ENCODE data around the gene LIX1L. TPM values are rescaled to one million over a fixed set of nuclear protein-coding genes. Genes with fewer than 3 reads are reported as not detected.
A peak's percentile ranks its signal among the peaks of the same experiment; 100 is the strongest.

Gene LIX1L
- total and polyA plus RNA-seq, 2 of the 13 experiments (the other 11 are each of a cell fraction or from before 2014, with no cell fraction given): 8.1 to 24.9 TPM

- TF ChIP-seq RERE (CRISPR knock-in tag; IDR thresholded peaks at IDR 0.05; ENCODE audit: low read depth) (no peak), ZNF768 (CRISPR knock-in tag; IDR thresholded peaks at IDR 0.05) (no peak), SP5 (CRISPR knock-in tag; IDR thresholded peaks at IDR 0.05; ENCODE audit: borderline replicate concordance, low read depth) (peak; percentile 39; the same call in 1 of the 2 replicates), THYN1 (CRISPR knock-in tag; IDR thresholded peaks at IDR 0.05; ENCODE audit: borderline replicate concordance, low read depth) (no peak), PBX2 (CRISPR knock-in tag; IDR thresholded peaks at IDR 0.05) (no peak), HMGA1 (CRISPR knock-in tag; conservative IDR thresholded peaks at IDR 0.05) (no peak), GATAD2A (CRISPR knock-in tag; IDR thresholded peaks at IDR 0.05) (peak; percentile 37; the same call in 1 of the 2 replicates), KAT2B (IDR thresholded peaks at IDR 0.05; ENCODE audit: borderline replicate concordance, low read depth, low read length) (no peak)
- TF ChIP-seq, protein P1, sequence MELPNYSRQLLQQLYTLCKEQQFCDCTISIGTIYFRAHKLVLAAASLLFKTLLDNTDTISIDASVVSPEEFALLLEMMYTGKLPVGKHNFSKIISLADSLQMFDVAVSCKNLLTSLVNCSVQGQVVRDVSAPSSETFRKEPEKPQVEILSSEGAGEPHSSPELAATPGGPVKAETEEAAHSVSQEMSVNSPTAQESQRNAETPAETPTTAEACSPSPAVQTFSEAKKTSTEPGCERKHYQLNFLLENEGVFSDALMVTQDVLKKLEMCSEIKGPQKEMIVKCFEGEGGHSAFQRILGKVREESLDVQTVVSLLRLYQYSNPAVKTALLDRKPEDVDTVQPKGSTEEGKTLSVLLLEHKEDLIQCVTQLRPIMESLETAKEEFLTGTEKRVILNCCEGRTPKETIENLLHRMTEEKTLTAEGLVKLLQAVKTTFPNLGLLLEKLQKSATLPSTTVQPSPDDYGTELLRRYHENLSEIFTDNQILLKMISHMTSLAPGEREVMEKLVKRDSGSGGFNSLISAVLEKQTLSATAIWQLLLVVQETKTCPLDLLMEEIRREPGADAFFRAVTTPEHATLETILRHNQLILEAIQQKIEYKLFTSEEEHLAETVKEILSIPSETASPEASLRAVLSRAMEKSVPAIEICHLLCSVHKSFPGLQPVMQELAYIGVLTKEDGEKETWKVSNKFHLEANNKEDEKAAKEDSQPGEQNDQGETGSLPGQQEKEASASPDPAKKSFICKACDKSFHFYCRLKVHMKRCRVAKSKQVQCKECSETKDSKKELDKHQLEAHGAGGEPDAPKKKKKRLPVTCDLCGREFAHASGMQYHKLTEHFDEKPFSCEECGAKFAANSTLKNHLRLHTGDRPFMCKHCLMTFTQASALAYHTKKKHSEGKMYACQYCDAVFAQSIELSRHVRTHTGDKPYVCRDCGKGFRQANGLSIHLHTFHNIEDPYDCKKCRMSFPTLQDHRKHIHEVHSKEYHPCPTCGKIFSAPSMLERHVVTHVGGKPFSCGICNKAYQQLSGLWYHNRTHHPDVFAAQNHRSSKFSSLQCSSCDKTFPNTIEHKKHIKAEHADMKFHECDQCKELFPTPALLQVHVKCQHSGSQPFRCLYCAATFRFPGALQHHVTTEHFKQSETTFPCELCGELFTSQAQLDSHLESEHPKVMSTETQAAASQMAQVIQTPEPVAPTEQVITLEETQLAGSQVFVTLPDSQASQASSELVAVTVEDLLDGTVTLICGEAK (IDR thresholded peaks at IDR 0.05): no peak
- TF ChIP-seq, protein P1 (CRISPR knock-in tag; IDR thresholded peaks at IDR 0.05): no peak; the same call in 1 of the 2 replicates
Observed at GRCh38 chr1:145918144-145918991, 39.4 kb downstream of the LIX1L start, which contains the start of gene PEX11B (continued).

All from HepG2 (cell line).